Heart left ventricle (tissue), 13 donors: ENCODE results near the gene SFRP5.

Experiments used
- CTCF ChIP-seq, 12 donors: fragments of 200-600 bp; sonication (generic) in 4 of 12; IDR thresholded peaks; one replicate each; pipeline versions ENCODE4 v1.5.0 to v1.8.0; 2018 to 2022; ENCODE audit warnings: antibody characterized with exemption in 12 of 12, mild to moderate bottlenecking in 5 of 12
- POLR2A ChIP-seq, 2 donors: fragments of 450-650 bp; IDR thresholded peaks; one replicate each; pipeline ENCODE4 v1.6.1; 2017; ENCODE audit warnings: antibody characterized with exemption in 2 of 2, mild to moderate bottlenecking in 2 of 2, moderate library complexity in 2 of 2
- donor health status: ischemic (EF 13 %, LVEDD 7.1; RV severe dilation, severe dysfunction).
- donor health status: DM: no; HTN: yes; CAD: no.
- donor health status: DM: no; HTN: no; CAD: no.
- donor health status: ischemic (EF 25% LVEDD 6.9; RV normal size, moderate dysfunction).
- donor health status: ischemic (EF 25% LVEDD 5.7; RV mildly dilated, moderate dysfunction).
- donor health status: ischemic (EF 35%, LVEDD 5.7; RV mildly dilated, moderate dysfunction).
- donor health status: nonischemic (EF 11% LVEDD 7.7; RV severe dilation, severe dysfunction).
- donor health status: DM: yes; HTN: yes; CAD: no.
- donor health status: PGD.
- donor health status: ischemic (EF 29% LVEDD 5.4; RV normal size, mild dysfunction).
- donor health status: nonischemic (EF 23%, LVEDD 6.1; RV moderate dilation, normal function).

- no peak for TF ChIP-seq CTCF (IDR thresholded peaks at IDR 0.05)
- no peak for TF ChIP-seq POLR2A (IDR thresholded peaks at IDR 0.05)
These were observed 24.9 kb upstream of the SFRP5 start for GRCh38 chr10:97796651-97797050.
